Endodermal cell (in vitro differentiated cells): ENCODE measurements around the gene IGF2. TPM values are rescaled to one million over a fixed set of nuclear protein-coding genes. Genes with fewer than 3 reads are reported as not detected.

Source experiments
- DNase-seq: peaks from one replicate; pipeline ENCODE4 v3.0.0-alpha.2; 2017
- H3K27ac ChIP-seq: 2 replicates; pipeline ENCODE4 v1.5.1; 2013; ENCODE audit warnings: mild to moderate bottlenecking, low read depth, low read length, moderate library complexity
- H3K27me3 ChIP-seq: 2 replicates; pipeline ENCODE4 v1.6.1; 2013; ENCODE audit warnings: mild to moderate bottlenecking, low read length, moderate library complexity; ENCODE audit not compliant: insufficient read depth, control insufficient read depth, poor library complexity, severe bottlenecking
- H3K36me3 ChIP-seq: 2 replicates; pipeline ENCODE4 v1.7.0; 2013; ENCODE audit warnings: mild to moderate bottlenecking, low read length, moderate library complexity; ENCODE audit not compliant: control insufficient read depth, insufficient read depth
- H3K4me1 ChIP-seq: one replicate; pipeline ENCODE4 v1.7.0; 2013; ENCODE audit warnings: low read length; ENCODE audit not compliant: control insufficient read depth, insufficient read depth
- H3K4me3 ChIP-seq: 2 replicates; pipeline ENCODE4 v1.5.1; 2013; ENCODE audit warnings: mild to moderate bottlenecking, low read length, moderate library complexity
- H3K9ac ChIP-seq: 2 replicates; pipeline ENCODE4 v1.6.1; 2013; ENCODE audit warnings: mild to moderate bottlenecking, low read length, moderate library complexity; ENCODE audit not compliant: poor library complexity, severe bottlenecking; ENCODE audit errors: extremely low read depth
- H3K9me3 ChIP-seq: 2 replicates; pipeline ENCODE4 v1.6.1; 2013; ENCODE audit warnings: mild to moderate bottlenecking, low read length, moderate library complexity; ENCODE audit not compliant: control insufficient read depth
- H3K27ac Mint-ChIP-seq: 2 replicates; pipeline ENCODE4 v1.8.0; 2020; ENCODE audit warnings: mixed read lengths
- H3K27me3 Mint-ChIP-seq: 2 replicates; pipeline ENCODE4 v1.8.0; 2021; ENCODE audit warnings: mild to moderate bottlenecking, mixed read lengths; ENCODE audit not compliant: insufficient read depth
- H3K36me3 Mint-ChIP-seq: 2 replicates; pipeline ENCODE4 v1.8.0; 2020; ENCODE audit warnings: low read depth, mixed read lengths
- H3K4me1 Mint-ChIP-seq: 2 replicates; pipeline ENCODE4 v1.8.0; 2020; ENCODE audit warnings: mixed read lengths
- H3K4me3 Mint-ChIP-seq: 2 replicates; pipeline ENCODE4 v1.8.0; 2020; ENCODE audit warnings: mild to moderate bottlenecking, moderate library complexity, mixed read lengths
- H3K9me3 Mint-ChIP-seq: 2 replicates; pipeline ENCODE4 v1.8.0; 2020; ENCODE audit warnings: mild to moderate bottlenecking, mixed read lengths
- CTCF ChIP-seq: fragments of 200-600 bp; sonication (generic); conservative IDR thresholded peaks from 2 replicates; pipeline ENCODE4 v1.5.0; 2021; ENCODE audit warnings: antibody characterized with exemption, mild to moderate bottlenecking
- WGBS, 2 experiments: methylation state at CpG; one replicate each; pipeline versions ENCODE4 v1.1.5 to v1.1.7; 2013; ENCODE audit warnings: missing lambda C conversion rate in 2 of 2, mixed read lengths in 1 of 2; ENCODE audit not compliant: insufficient coverage in 1 of 2, insufficient read length in 1 of 2; 5-methylcytosine and 5-hydroxymethylcytosine counted together
- total RNA-seq, 2 donors: library from RNA; stranded (reverse); fragmentation: NEBNext Ultra II Directional in 1 of 2; extraction: Animal tissue kit (Norgen Biotek cat#: 25700) in 1 of 2; gene quantifications; 2 replicates in 1 of 2; 3 replicates in 1 of 2; pipeline ENCODE4 v1.2.1, GENCODE V29; 2021

The IGF2 gene
- total RNA-seq, 2 donors from 2014 or later, result 0.80 to 5.1 TPM

- DNase-seq, result peak; percentile 73
- H3K9me3 Mint-ChIP-seq, result no peaks in the 10 kb centered on the region
- H3K4me1 Mint-ChIP-seq, result peaks cover 3% of the 10 kb centered on the region
- H3K4me1 ChIP-seq, result no peaks in the 10 kb centered on the region
- TF ChIP-seq CTCF, result no peak
- H3K4me3 ChIP-seq, result no peak overlapping the region
- no peak overlapping the region for H3K27ac ChIP-seq
- H3K36me3 ChIP-seq, result no peaks in the 10 kb centered on the region
- H3K27me3 ChIP-seq, result peaks cover 93% of the 10 kb centered on the region
- 2 to 4% methylated on average over 23 to 57 of the region's 57 CpGs for WGBS, 2 experiments
- H3K27ac Mint-ChIP-seq, result no peak overlapping the region
- no peak overlapping the region for H3K9ac ChIP-seq
- H3K27me3 Mint-ChIP-seq, result peaks cover 87% of the 10 kb centered on the region
- no peaks in the 10 kb centered on the region for H3K9me3 ChIP-seq
- no peak overlapping the region for H3K4me3 Mint-ChIP-seq
- H3K36me3 Mint-ChIP-seq, result no peaks in the 10 kb centered on the region
Observed at GRCh38 chr11:2139621-2140337, 590 bp upstream of the IGF2 start.

GRCh38 chr11:2138431-2139122 is 612 bp downstream of the IGF2 start:
- TF ChIP-seq CTCF, result no peak
- no peak overlapping the region for H3K4me3 ChIP-seq
- no peak overlapping the region for H3K27ac Mint-ChIP-seq
- H3K4me3 Mint-ChIP-seq, result peak overlapping the region; percentile 41
- H3K4me1 ChIP-seq, result no peaks in the 10 kb centered on the region
- no peaks in the 10 kb centered on the region for H3K9me3 ChIP-seq
- no peaks in the 10 kb centered on the region for H3K36me3 ChIP-seq
- no peak overlapping the region for H3K27ac ChIP-seq
- peak; percentile 72 for DNase-seq
- H3K9ac ChIP-seq, result no peak overlapping the region
- peaks cover 88% of the 10 kb centered on the region for H3K27me3 ChIP-seq
- H3K27me3 Mint-ChIP-seq, result peaks cover 85% of the 10 kb centered on the region
- H3K4me1 Mint-ChIP-seq, result peaks cover 1% of the 10 kb centered on the region
- no peaks in the 10 kb centered on the region for H3K9me3 Mint-ChIP-seq
- whole genome bisulfite sequencing, 2 experiments, result 0 to 1% methylated on average over 10 to 57 of the region's 68 CpGs
- H3K36me3 Mint-ChIP-seq, result no peaks in the 10 kb centered on the region

- no peak overlapping the region for H3K9ac ChIP-seq
- no peak for TF ChIP-seq CTCF
- no peak overlapping the region for H3K27ac ChIP-seq
- H3K9me3 Mint-ChIP-seq, result no peaks in the 10 kb centered on the region
- peaks cover 85% of the 10 kb centered on the region for H3K27me3 Mint-ChIP-seq
- no peak overlapping the region for H3K27ac Mint-ChIP-seq
- peaks cover 88% of the 10 kb centered on the region for H3K27me3 ChIP-seq
- no peak overlapping the region for H3K4me3 ChIP-seq
- no peaks in the 10 kb centered on the region for H3K9me3 ChIP-seq
- H3K36me3 ChIP-seq, result no peaks in the 10 kb centered on the region
- no peaks in the 10 kb centered on the region for H3K4me1 Mint-ChIP-seq
- peak; percentile 76 for DNase-seq
- peak overlapping the region; percentile 52 for H3K4me3 Mint-ChIP-seq
- H3K36me3 Mint-ChIP-seq, result no peaks in the 10 kb centered on the region
- WGBS, 2 experiments, result 0 to 1% methylated on average over 19 to 42 of the region's 44 CpGs
- H3K4me1 ChIP-seq, result no peaks in the 10 kb centered on the region
Observed at GRCh38 chr11:2138068-2138430, 1.1 kb downstream of the IGF2 start.
